ENCODE results near the gene CIBAR2.

CIBAR2 gene

DNA sequence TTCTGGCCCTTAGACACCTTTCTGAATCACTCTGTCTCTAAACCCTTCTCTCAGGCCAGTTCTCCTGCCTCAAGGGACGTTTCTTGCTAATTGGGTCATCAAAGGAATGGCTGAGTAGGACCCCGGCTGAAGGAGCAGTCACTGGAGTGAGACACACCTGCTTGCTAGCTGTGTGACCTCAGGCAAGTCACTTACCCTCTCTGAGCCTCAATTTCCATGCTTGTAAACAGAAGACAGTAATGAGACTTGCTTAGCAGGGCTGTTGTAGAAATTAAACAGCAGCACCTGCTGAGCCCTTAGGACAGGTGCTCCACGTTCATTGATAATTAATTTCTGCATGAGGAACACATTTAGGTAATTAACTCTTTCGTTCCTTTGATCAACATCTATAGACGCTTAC is 6.8 kb downstream of the CIBAR2 start:
- no peak for DNase-seq (ENCODE audit: extremely low spot score, insufficient read length, low read depth)
- FAIRE-seq, result no peak

DNA sequence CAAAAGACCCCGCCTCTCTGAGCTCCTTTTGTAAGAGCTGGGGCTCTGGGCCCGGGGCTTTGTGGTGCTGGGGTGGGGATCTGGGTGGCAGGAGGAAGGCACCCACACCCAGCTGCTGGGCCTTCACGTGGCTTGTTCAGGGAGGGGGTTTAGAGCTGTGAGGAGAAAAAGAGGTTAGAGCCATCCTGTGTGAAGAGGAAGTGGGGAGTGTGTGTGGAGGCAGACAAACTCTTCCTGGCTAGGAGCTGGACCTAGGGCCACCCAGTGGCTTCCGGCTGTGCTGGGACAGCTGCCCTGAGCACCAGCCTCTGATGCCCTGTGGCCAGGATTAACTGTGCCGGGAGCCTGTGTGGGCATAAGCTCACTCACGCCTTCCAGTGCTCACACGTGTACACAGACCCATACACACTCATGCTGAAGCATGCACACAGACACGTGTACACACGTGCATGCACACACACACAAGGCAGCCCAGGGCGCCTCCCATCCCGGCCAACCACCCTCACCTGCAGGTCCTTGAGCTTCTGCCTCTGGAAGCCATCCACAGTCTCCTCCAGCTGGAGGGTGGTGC is 7.4 kb downstream of the CIBAR2 start:
- FAIRE-seq (peak; percentile 87), DNase-seq (ENCODE audit: extremely low spot score, insufficient read length, low read depth) (peak; percentile 42)

DNA sequence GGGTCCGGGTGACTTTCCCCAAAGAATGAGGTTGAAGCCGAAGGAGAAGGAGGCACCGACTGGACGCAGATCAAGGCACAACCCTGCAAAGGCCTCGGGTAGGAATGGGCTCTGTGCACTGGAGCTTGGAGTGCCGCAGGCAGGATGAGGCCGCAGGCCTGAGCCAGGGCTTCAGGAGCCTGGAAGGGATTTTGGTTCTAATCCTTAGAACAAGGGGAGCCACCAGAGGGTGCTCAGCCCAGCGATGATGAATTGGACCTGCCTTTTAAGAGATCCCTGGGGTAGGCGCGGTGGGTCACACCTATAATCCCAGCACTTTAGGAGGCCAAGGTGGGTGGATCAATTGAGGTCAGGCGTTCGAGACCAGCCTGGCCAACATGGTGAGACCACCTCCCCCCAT is 8.1 kb downstream of the CIBAR2 start:
- FAIRE-seq (no peak), DNase-seq (ENCODE audit: extremely low spot score, insufficient read length, low read depth) (no peak)

DNA sequence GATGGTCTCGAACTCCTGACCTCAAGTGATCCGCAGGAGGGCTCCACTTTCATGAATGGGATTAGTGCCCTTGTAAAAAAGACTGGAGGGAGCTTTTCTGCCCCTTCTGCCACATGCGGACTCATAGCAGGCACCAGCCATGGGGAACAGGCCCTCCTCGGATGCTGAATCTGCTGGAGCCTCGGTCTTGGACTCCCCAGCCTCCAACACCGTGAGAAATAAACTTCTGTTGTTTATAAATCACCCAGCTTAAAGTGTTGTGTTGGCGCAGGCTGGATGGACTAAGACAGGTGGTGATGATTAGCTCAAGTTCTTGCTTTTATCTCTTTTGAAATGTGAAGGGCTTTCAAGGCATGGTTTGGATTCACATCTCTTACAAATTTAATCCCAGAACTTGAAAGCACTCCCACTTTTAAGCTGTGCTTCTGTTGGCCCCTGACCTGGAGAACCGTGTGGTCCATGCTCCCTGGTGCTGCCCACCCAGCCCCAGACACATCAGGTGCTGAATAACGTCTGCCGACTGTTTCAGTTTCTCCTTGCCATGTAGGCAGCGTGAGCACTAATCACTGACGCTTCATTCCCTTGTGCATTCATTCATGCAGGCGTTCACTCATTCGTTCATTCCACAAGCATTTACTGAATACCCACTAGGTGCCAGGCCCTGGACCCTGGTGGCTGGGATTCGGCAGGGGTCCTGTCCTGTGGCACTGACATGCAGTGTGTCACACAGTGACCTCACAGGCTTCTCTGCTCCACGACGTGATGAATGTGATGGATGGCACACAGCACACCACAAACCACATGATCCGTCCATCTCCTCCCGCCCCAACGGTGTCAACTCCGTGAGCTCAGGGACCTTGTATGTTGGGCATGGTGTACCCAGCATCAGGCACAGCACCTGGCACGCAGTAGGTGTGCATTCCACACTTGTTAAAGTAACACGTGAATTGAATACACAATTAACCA is 8.9 kb downstream of the CIBAR2 start:
- FAIRE-seq (peak; percentile 84), DNase-seq (ENCODE audit: extremely low spot score, insufficient read length, low read depth) (no peak)

DNA sequence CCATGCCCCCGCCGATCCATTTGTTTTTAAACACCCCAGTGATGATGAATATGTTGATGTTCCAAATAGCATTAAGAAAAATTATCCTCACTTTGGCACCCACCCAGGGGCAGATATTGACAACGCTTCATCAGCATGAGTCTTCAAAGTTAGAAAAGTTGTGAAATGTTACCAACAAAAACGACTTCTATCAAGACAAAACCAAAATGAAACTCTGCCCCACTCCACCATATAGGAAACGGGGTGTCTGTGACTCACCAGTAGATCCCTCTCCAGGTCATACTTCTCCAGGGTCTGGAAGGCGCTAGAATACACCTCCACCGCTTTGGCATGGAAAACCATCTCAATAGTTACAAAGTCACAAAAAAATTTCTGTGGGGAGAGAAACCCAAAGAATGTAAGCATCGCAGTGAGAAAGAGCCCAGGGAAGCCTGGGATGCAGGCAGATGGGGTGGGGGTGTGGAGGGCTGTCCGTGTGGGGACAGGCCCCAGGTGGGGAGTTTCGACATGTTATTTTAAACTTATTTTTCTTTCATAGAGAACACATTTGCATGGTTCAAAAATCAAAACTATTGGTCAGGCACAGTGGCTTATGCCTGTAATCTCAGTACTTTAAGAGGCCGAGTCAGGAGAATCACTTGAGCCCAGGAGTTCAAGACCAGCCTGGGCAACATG is 10.2 kb downstream of the CIBAR2 start:
- DNase-seq (ENCODE audit: extremely low spot score, insufficient read length, low read depth), result no peak
- no peak for FAIRE-seq

DNA sequence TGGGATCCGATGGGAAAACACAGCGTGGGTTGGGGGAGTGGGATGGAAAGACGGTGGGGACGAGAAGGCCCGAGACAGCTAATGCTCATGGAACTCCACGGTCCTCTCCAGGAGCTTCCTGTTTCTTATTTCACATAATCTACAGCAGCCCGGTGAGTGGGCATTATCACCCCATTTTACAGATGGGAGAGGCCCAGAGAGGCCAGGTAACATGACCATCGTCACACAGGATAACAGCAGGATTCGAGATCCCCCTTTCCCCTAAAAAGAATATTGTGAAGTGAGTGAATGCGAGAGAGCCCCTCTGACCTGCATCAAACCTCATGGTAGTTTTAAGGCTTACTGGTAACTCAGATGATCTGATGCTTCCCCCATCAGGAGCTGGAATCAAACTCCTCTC is 12.0 kb downstream of the CIBAR2 start:
- DNase-seq (ENCODE audit: extremely low spot score, insufficient read length, low read depth) (no peak), FAIRE-seq (no peak)

DNA sequence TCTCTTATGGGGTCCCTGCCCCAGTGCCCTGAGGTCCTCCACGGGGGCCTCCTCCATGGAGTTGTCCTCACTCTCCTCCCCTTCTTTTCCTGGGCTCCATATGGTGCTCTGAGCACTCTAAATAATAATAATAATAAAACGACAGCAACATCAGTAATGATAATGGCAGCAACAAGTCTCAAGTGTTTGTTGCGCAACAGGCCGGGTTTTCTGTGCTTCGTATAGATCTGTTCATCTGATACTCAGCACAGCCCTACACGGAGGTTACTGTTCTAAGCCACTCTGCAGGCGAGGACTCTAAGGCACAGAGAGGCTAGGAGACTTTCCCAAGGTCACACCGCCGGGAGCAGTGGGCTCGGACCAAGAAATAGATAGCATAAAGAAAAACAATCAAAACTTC is 13.7 kb downstream of the CIBAR2 start:
- FAIRE-seq, result no peak

DNA sequence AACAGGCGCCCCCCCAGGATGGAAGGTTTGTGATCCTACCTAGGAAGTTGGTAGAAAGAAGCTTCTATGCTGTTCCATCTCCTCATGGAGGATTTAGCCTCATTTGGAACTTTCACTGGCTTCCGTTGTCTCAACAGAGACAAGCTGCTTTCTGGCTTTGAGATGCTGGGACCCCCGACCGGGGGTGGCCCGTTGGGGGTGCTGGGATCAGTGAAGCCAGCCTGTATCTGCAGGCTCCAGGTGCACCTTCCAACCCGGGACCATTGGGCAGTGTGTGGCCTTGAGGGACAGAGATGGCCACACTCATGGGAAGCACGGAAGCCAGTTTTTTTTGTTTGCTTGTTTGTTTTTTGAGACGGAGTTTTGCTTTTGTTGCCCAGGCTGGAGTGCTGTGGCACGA is 15.4 kb downstream of the CIBAR2 start:
- FAIRE-seq, result no peak

More for the DNA sequence above, 13.7 kb downstream of the CIBAR2 start:
- no peak for DNase-seq (ENCODE audit: extremely low spot score, insufficient read length, low read depth)

DNA sequence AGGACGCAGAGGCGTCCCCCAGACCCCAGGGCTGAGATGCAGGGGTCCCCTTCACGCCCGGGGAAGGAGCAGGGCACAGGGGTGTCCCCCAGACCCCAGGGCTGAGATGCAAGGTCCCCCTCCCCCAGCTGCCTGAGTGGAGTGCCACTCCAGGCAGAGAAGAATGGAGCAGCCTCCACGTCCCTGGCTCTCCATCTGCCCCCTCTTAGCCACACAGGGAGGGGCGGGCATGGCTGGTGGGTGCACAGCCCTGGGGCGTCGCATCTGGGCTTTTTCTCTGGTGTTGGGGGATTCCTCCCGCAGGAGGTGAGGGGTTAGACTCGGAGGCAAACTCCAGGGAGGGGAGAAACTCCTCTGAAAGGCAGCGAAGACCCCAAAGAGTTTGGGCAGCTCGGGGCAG is 17.5 kb downstream of the CIBAR2 start:
- FAIRE-seq, result no peak

More for the DNA sequence above, 15.4 kb downstream of the CIBAR2 start:
- no peak for DNase-seq (ENCODE audit: extremely low spot score, insufficient read length, low read depth)

DNA sequence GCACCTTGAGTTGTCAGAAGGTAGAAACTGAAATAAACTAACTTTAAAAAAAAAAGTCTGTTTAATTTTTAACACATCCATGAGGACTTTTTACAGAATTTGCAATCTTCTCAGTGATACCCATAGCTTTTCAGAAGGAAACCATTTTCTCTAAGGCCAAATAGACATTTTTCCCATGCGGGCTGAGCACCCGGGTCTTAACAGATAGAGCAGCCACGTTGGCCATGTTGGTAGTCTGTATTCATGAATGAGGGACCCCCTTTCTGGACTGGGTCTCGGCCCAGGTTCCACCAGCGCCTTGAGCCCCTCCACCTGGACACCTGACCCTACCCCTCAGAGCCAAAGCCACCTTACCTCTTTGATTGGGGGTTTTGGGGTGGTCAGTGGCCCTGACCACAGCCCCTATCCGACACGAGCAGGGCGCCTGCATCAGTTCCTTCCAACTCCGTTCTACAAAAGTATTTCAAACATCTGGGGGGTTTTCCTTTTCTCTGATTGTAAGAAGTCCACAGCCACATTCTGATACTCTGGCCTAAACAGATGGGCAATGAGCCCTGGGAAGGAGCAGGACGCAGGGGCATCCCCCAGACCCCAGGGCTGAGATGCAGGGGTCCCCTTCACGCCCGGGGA is 18.0 kb downstream of the CIBAR2 start:
- FAIRE-seq, result no peak
- DNase-seq (ENCODE audit: extremely low spot score, insufficient read length, low read depth), result no peak

More for the DNA sequence above, 17.5 kb downstream of the CIBAR2 start:
- DNase-seq (ENCODE audit: extremely low spot score, insufficient read length, low read depth), result no peak

DNA sequence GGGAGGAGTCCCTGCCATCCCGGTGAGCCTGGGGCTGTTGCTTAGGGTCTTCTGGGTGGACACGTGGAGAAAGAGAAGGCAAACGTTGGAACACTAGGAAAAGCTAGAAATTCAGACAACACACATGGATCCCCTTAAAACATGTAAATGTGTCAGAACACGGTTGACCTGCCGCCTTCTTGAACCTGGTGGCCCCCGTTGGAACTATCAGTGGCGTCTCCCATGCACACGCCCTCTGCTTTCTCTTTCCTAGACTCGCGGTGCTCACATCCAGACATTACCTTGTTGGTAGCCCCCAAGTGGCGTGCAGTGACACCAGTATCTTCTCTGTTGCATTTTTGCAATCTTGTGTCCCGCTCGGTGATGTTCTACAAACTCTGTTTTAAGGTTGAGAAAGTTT is 18.6 kb downstream of the CIBAR2 start:
- no peak for DNase-seq (ENCODE audit: extremely low spot score, insufficient read length, low read depth)
- FAIRE-seq, result no peak

DNA sequence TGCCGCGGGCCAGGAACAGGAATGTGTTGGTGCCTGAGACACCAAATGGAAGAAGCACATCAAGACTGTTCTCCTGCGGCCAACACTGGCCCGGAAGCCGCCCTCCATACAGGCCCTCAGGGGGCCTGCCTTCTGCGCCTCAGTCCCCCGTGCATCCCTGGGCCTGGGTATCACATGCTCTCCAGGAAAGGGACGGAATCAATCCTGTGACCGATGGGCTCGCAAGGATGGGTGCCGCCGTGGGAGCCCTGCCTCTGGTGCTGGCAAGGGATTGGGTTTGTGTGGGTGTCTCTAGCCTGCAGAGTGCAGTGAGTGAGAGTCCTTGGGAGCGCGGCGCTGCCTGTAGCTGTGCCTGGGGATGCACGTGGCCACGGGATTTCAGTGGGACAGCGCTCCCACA is 19.4 kb downstream of the CIBAR2 start:
- DNase-seq (ENCODE audit: extremely low spot score, insufficient read length, low read depth), result no peak
- no peak for FAIRE-seq

DNA sequence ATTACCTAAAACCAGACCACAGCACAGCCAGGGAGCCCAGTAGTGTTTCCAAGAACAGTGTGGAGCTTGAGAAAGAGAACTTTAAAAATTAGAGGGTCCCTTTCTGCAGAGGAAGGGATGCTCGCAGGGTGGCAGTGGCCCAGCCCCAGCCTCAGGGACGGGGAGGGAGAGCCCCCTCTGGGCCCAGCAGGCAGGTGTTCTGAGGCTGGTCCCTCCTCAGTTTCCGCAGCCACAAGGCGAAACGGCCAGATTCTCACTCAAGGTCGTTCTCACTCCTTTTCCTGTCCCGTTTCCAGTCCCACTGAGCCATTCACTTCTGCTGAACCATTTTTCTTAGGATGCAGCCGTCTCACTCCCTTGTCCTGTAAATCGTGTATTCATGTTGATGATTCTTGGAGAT is 20.0 kb downstream of the CIBAR2 start:
- no peak for DNase-seq (ENCODE audit: extremely low spot score, insufficient read length, low read depth)
- FAIRE-seq, result no peak

DNA sequence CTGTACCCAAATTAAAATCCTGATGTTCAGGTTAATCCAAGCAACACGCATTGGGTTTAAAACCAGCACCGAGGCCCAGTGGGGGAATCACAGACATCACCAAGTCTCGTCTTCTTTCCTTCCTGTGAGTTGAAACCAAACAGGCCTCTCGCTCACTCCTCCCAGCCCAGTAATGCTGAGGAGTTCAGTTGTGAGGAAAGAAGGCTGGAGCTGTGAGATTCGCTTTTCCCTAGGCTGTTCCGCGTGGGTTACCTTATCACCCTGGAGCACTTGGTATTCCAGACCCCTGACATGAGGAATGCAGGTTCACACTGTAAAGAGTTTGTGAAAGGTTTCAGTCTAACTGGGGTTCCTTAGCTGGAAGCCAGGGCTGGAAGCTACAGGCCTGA is 20.8 kb downstream of the CIBAR2 start:
- DNase-seq (ENCODE audit: extremely low spot score, insufficient read length, low read depth) (no peak), FAIRE-seq (no peak)

DNA sequence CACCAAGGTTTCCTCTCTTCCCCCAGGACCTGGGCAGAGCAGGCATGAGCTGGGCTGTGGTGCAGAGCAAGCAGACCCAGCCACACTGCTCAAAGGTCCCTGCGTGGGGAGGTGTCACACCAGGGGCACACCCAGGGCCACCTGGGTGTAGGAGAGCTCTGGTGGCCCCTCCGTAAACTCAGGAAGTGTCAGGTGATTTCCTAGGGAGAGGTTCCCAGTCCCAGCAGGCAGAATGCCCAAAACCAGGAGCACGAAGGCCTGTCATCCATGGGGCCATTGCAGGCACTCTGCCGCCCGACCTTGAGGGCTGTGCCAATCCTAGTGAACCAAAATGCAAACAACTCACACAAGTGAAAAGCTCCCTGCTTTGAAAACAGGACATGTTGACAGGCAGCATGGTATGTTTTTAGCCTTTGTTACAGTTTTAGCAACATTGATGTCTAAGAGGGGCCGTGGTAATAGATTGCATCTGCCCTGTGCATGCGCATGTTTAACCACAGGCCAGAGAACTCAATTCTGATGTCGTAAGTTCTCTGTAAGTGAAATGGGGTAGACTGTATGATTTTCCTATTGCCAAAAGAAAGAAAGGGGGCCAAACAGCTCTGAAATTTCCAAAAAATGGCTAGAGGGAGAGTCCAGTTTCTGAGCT is 21.3 kb downstream of the CIBAR2 start:
- DNase-seq (ENCODE audit: extremely low spot score, insufficient read length, low read depth) (no peak), FAIRE-seq (no peak)

DNA sequence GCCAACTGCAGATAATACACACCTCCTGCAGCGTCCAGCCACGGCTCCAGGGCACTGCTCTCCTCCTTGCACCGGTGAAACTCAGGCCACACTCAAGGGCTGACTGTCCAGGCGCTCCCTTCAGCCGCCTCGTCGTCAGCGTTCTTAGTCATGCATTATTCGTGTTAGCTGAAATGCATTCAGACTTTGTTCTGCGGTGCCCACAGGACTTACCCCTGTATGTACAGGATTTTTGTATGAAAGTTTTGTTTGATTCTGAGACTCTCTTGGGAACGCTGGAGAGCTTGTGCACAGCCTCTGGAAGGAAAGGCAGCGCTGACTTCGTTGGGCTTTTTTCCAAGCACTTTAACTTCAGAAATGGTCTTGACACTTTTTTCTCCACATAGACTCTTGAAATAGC is 22.1 kb downstream of the CIBAR2 start:
- DNase-seq (ENCODE audit: extremely low spot score, insufficient read length, low read depth), result no peak
- no peak for FAIRE-seq

DNA sequence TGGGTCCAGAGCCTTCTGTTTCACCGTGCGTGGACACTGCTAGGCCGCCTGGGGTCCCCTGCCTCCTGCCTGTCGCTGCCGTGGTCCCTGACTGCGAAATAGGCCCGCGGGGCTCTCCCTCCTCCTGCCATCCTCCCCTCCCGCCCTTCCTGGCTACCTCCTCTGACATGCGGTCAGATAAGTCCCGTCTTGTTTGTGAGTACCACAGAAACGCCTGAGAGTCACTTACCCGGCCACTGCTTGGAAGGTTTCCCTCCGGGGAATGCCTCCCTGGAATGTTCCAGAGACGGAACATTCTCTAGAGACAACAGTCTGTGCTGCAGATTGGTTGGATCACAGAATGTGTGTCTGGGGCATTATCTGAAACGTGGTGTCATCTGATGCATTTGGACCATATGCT is 22.7 kb downstream of the CIBAR2 start:
- no peak for FAIRE-seq
- no peak for DNase-seq (ENCODE audit: extremely low spot score, insufficient read length, low read depth)

DNA sequence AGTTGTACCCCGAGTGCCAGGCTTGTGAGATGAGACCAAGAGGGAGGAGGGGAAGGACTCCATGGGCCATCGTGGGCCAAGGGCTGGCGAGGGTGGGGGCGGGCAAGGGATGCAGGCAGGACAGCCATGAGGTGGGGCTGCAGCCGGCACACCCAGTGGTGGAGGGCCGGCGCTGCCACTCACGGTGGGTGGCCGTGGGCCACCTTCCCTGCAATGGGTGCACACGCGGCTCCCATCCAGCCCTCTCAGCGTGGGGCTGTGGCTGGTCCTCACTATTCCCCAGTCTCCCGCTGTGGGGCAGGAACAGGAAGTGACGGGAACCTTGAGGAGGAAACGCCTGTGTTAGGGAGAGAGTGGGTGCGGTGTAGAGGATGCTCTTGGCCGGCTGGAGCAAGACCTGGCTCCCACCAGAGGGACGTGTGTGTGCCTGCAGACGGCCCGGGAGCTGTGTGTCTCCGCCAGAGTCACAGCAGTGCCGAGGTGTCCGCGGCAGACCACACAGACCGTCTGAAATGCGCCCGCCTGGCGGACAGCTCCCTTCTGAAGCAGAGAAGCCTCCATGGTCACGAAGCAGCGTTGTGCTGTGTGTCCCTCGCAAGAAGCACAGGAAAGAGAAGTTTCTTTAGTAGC is 23.6 kb downstream of the CIBAR2 start:
- DNase-seq (ENCODE audit: extremely low spot score, insufficient read length, low read depth) (no peak), FAIRE-seq (no peak)

DNA sequence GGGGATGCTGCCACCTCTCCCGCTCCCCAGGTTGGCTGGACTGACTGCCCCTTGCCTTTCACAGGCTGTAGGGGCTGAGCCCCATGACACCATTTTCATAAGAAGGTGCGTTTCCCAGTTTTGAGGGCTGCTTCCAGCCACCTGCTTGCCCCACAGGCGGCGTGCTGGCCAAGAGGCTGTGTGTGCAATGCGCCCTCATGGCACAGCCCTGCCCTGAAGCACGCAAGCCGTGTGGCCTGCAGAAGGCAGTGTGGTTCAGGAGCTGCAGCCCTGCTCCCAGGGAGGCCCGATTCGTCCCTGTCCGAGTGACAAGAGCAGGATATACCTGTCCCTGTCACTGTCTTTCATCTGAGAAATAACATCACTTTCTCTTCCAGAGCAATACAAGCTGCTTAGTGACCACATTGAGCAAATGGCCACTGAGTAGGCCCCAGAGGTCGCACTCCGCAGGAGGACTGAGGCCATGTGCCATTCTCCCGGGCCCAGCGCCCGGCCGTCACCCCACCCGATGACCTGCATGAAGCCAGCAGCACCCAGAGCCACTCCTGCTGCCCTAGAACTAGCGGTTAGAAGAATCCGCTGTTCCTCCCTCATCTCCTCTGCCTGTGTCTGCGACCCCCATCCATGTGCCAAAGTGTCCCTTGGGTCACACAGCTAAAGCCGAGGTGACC is 24.2 kb downstream of the CIBAR2 start:
- DNase-seq (ENCODE audit: extremely low spot score, insufficient read length, low read depth), result no peak
- no peak for FAIRE-seq

Data from GM18507 (cell line).